GM23248 (cell line): ENCODE measurements around the gene PODXL2. TPM values are rescaled to one million over a fixed set of nuclear protein-coding genes. Genes with fewer than 3 reads are reported as not detected.

Source experiments
- DNase-seq: peaks from one replicate; pipeline ENCODE4 v3.0.0-alpha.2; 2015
- H2AFZ ChIP-seq: fragments of 200-600 bp; sonication (generic); 2 replicates; pipeline ENCODE4 v1.6.1; 2016; ENCODE audit warnings: antibody characterized with exemption
- H3F3A ChIP-seq: fragments of 200-600 bp; sonication (generic); 2 replicates; pipeline ENCODE4 v1.6.1; 2016; ENCODE audit warnings: mild to moderate bottlenecking, antibody characterized with exemption, mixed run types; ENCODE audit not compliant: insufficient read depth
- H3K27ac ChIP-seq: fragments of 200-600 bp; sonication (generic); 2 replicates; pipeline ENCODE4 v1.5.1; 2016; ENCODE audit warnings: mild to moderate bottlenecking
- H3K27me3 ChIP-seq: fragments of 200-600 bp; sonication (generic); replicated peaks from 2 replicates; pipeline ENCODE4 v1.6.1; 2016; ENCODE audit warnings: mild to moderate bottlenecking; ENCODE audit not compliant: insufficient read depth
- H3K36me3 ChIP-seq: fragments of 200-600 bp; sonication (generic); 2 replicates; pipeline ENCODE4 v1.6.1; 2016; ENCODE audit warnings: low read depth, mild to moderate bottlenecking
- H3K4me1 ChIP-seq: fragments of 200-600 bp; sonication (generic); 2 replicates; pipeline ENCODE4 v1.6.1; 2016; ENCODE audit warnings: mild to moderate bottlenecking; ENCODE audit not compliant: insufficient read depth
- H3K4me2 ChIP-seq: fragments of 200-600 bp; sonication (generic); one replicate; pipeline ENCODE4 v1.6.1; 2016; ENCODE audit warnings: mild to moderate bottlenecking; ENCODE audit not compliant: unreplicated experiment
- H3K4me3 ChIP-seq: fragments of 200-600 bp; sonication (generic); 2 replicates; pipeline ENCODE4 v1.5.1; 2016; ENCODE audit warnings: mild to moderate bottlenecking
- H3K79me2 ChIP-seq: fragments of 200-600 bp; sonication (generic); 2 replicates; pipeline ENCODE4 v1.6.1; 2016; ENCODE audit warnings: mild to moderate bottlenecking; ENCODE audit not compliant: insufficient read depth
- H3K9ac ChIP-seq: fragments of 200-600 bp; sonication (generic); 2 replicates; pipeline ENCODE4 v1.6.1; 2016; ENCODE audit warnings: mild to moderate bottlenecking
- H3K9me2 ChIP-seq: fragments of 200-600 bp; sonication (generic); 2 replicates; pipeline ENCODE4 v1.6.1; 2016; ENCODE audit warnings: mixed run types, mild to moderate bottlenecking, moderate library complexity; ENCODE audit not compliant: insufficient read depth
- H3K9me3 ChIP-seq: fragments of 200-600 bp; sonication (generic); one replicate; pipeline ENCODE4 v1.6.1; 2017; ENCODE audit warnings: low read depth
- H4K20me1 ChIP-seq: fragments of 200-600 bp; sonication (generic); 2 replicates; pipeline ENCODE4 v1.6.0; 2016; ENCODE audit not compliant: insufficient read depth
- EZH2 ChIP-seq: fragments of 200-600 bp; sonication (generic); IDR thresholded peaks from 2 replicates; pipeline ENCODE4 v1.6.1; 2018; ENCODE audit warnings: antibody characterized with exemption, mild to moderate bottlenecking; ENCODE audit not compliant: insufficient read depth, poor library complexity, severe bottlenecking
- EZH2phosphoT487 ChIP-seq: fragments of 200-600 bp; sonication (generic); IDR thresholded peaks from 2 replicates; pipeline ENCODE4 v1.6.1; 2018; ENCODE audit warnings: antibody characterized with exemption, moderate library complexity, mild to moderate bottlenecking, low read depth; ENCODE audit not compliant: insufficient read depth
- WGBS, 2 experiments: methylation state at CpG; one replicate each; pipeline ENCODE4 v1.1.6; 2015 to 2017; ENCODE audit warnings: low lambda C conversion rate in 2 of 2, low coverage in 1 of 2; ENCODE audit errors: missing lambda C conversion rate in 2 of 2; 5-methylcytosine and 5-hydroxymethylcytosine counted together
- in situ Hi-C: fragments of 300-500 bp; cut with MboI; formaldehyde crosslinking; loops from 2 replicates; pipeline ENCODE4 v1.15.0; 2020
- polyA plus RNA-seq: library from polyadenylated mRNA; unstranded; fragments of >200 nt; fragmentation: Nextera tagmentation; extraction: Ambion mirVana; gene quantifications from 2 replicates; pipeline ENCODE4 v1.2.1, GENCODE V29; 2016
- total RNA-seq: library from RNA; depleted of rRNA; stranded (reverse); fragments of >200 nt; shearing (Covaris generic); gene quantifications from 2 replicates; pipeline ENCODE4 v1.2.3, GENCODE V29; 2014

Gene PODXL2
- total and polyA plus RNA-seq, 2 experiments from 2014 or later, result 1.8 to 2.5 TPM

GRCh38 chr3:127640042-127640355 lies 11.0 kb downstream of the PODXL2 start:
- 95 to 98% methylated on average over 3 of the region's 3 CpGs for WGBS, 2 experiments
- H3K79me2 ChIP-seq, result no peaks in the 10 kb centered on the region
- H2AFZ ChIP-seq, result no peak overlapping the region
- no peak overlapping the region for H3K4me3 ChIP-seq
- no peak overlapping the region for H3K4me2 ChIP-seq
- H3K36me3 ChIP-seq, result no peaks in the 10 kb centered on the region
- no peak for DNase-seq
- H3K27me3 ChIP-seq, result no peaks in the 10 kb centered on the region
- no peaks in the 10 kb centered on the region for H4K20me1 ChIP-seq
- no peak for TF ChIP-seq EZH2
- no peak for TF ChIP-seq EZH2phosphoT487
- H3K9me3 ChIP-seq, result no peaks in the 10 kb centered on the region
- no peak overlapping the region for H3K27ac ChIP-seq
- H3F3A ChIP-seq, result 0 out of 2 replicates have a peak, but pooled peaks cover 3% of the 10 kb centered on the region
- no peaks in the 10 kb centered on the region for H3K9me2 ChIP-seq
- in situ Hi-C loops, result no loop called here
- no peak overlapping the region for H3K9ac ChIP-seq
- H3K4me1 ChIP-seq, result peaks cover 6% of the 10 kb centered on the region; the same call in 1 of the 2 replicates

DNA sequence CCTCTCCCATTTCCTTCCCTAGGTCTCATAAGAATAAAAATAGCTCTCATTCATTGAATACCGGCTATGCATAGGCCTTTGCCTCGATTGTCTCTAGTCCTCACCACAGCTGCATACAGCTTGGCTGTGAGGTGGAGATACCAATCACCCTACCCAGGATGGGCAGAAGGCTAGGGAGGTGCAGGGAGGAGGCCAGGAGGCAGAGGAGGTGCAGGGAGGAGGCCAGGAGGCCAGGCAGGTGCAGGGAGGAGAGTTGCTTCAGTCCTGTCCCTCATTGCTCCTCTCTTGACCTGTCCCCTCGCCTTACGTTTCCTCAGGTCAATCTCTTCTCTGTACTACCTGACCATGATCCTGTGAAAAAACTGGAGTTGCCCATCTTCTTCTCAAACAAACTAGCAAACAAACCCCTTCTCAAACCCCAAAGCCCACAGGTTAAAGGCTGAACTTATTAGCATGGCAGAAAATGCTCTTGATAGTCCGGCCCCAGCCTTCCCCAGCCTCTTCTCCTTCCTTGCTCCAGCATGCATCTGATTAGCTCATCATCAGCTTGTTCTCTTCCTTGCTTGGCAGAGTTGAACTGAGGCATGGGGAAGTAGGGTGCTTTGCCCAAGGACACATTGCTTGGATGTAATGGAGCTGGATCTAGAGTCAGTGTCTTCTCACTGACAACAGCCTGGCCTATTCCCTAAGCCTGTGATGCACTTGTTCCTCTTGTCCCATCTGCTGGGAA lies 15.8 kb downstream of the PODXL2 start:
- Histone ChIP-seq H3K9ac (no peak overlapping the region), H3K4me1 (peaks cover 5% of the 10 kb centered on the region; the same call in 1 of the 2 replicates), H3K36me3 (no peaks in the 10 kb centered on the region), H3F3A (no peaks in the 10 kb centered on the region), H3K9me2 (no peaks in the 10 kb centered on the region), H3K27ac (no peak overlapping the region), H2AFZ (no peak overlapping the region), H3K9me3 (no peaks in the 10 kb centered on the region), H3K4me3 (no peak overlapping the region), H3K27me3 (no peaks in the 10 kb centered on the region), H3K79me2 (no peaks in the 10 kb centered on the region), H3K4me2 (no peak overlapping the region), H4K20me1 (no peaks in the 10 kb centered on the region)
- TF ChIP-seq EZH2phosphoT487 (no peak), EZH2 (no peak)
- WGBS, 2 experiments, result 89 to 91% methylated on average over 5 of the region's 5 CpGs
- DNase-seq, result no peak
- in situ Hi-C loops, result no loop called here

GRCh38 chr3:127645371-127646015 lies 16.5 kb downstream of the PODXL2 start:
- no peak for DNase-seq
- no peak overlapping the region for H3K4me2 ChIP-seq
- H3K9ac ChIP-seq, result no peak overlapping the region
- H3K9me3 ChIP-seq, result no peaks in the 10 kb centered on the region
- no peaks in the 10 kb centered on the region for H3K27me3 ChIP-seq
- TF ChIP-seq EZH2 (no peak), EZH2phosphoT487 (no peak)
- in situ Hi-C loops, result no loop called here
- H3K79me2 ChIP-seq, result no peaks in the 10 kb centered on the region
- H3K9me2 ChIP-seq, result no peaks in the 10 kb centered on the region
- no peak overlapping the region for H2AFZ ChIP-seq
- no peaks in the 10 kb centered on the region for H3F3A ChIP-seq
- WGBS, 2 experiments, result 72 to 77% methylated on average over 8 of the region's 8 CpGs
- no peak overlapping the region for H3K4me3 ChIP-seq
- H3K4me1 ChIP-seq, result no peaks in the 10 kb centered on the region
- no peak overlapping the region for H3K27ac ChIP-seq
- H3K36me3 ChIP-seq, result no peaks in the 10 kb centered on the region
- no peaks in the 10 kb centered on the region for H4K20me1 ChIP-seq

DNA sequence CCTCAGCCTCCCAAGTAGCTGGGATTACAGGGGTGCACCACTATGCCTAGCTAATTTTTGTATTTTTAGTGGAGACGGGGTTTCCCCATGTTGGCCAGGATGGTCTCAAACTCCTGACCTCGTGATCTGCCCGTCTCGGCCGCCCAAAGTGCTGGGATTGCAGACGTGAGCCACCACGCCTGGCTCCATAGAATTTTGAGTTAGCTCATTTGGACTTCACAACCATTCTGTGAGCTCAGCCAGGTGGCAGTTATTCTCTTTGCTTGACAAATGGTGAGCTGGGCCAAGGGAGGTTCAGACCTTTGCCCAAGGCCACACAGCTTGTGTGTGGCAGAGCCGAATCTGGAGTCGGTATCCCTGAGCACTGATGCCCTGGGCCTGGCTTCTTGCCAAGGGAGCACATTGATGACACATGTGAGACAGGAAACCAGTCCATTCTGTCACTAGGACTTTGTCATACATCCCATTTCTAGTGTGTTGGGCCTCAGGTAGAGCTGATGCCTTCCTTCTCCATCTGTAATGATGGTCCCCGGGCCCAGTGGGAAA lies 17.6 kb downstream of the PODXL2 start:
- 70 to 78% methylated on average over 10 of the region's 10 CpGs for WGBS, 2 experiments
- Histone ChIP-seq H3K9ac (no peak overlapping the region), H4K20me1 (no peaks in the 10 kb centered on the region), H3K4me2 (no peak overlapping the region), H2AFZ (no peak overlapping the region), H3K27ac (no peak overlapping the region), H3K4me1 (no peaks in the 10 kb centered on the region), H3K36me3 (no peaks in the 10 kb centered on the region), H3F3A (no peaks in the 10 kb centered on the region), H3K9me2 (no peaks in the 10 kb centered on the region), H3K27me3 (no peaks in the 10 kb centered on the region), H3K79me2 (no peaks in the 10 kb centered on the region), H3K9me3 (no peaks in the 10 kb centered on the region), H3K4me3 (no peak overlapping the region)
- in situ Hi-C loops, result no loop called here
- no peak for TF ChIP-seq EZH2phosphoT487
- TF ChIP-seq EZH2, result no peak
- peak; percentile 21 for DNase-seq
